Endodermal cell (in vitro differentiated cells): ENCODE data around the gene NNMT. TPM values are rescaled to one million over a fixed set of nuclear protein-coding genes. Genes with fewer than 3 reads are reported as not detected.

Source experiments
- DNase-seq: peaks from one replicate; pipeline ENCODE4 v3.0.0-alpha.2; 2017
- H3K27ac ChIP-seq: 2 replicates; pipeline ENCODE4 v1.5.1; 2013; ENCODE audit warnings: mild to moderate bottlenecking, low read depth, low read length, moderate library complexity
- H3K27me3 ChIP-seq: 2 replicates; pipeline ENCODE4 v1.6.1; 2013; ENCODE audit warnings: mild to moderate bottlenecking, low read length, moderate library complexity; ENCODE audit not compliant: insufficient read depth, control insufficient read depth, poor library complexity, severe bottlenecking
- H3K36me3 ChIP-seq: 2 replicates; pipeline ENCODE4 v1.7.0; 2013; ENCODE audit warnings: mild to moderate bottlenecking, low read length, moderate library complexity; ENCODE audit not compliant: control insufficient read depth, insufficient read depth
- H3K4me1 ChIP-seq: one replicate; pipeline ENCODE4 v1.7.0; 2013; ENCODE audit warnings: low read length; ENCODE audit not compliant: control insufficient read depth, insufficient read depth
- H3K4me3 ChIP-seq: 2 replicates; pipeline ENCODE4 v1.5.1; 2013; ENCODE audit warnings: mild to moderate bottlenecking, low read length, moderate library complexity
- H3K9ac ChIP-seq: 2 replicates; pipeline ENCODE4 v1.6.1; 2013; ENCODE audit warnings: mild to moderate bottlenecking, low read length, moderate library complexity; ENCODE audit not compliant: poor library complexity, severe bottlenecking; ENCODE audit errors: extremely low read depth
- H3K9me3 ChIP-seq: 2 replicates; pipeline ENCODE4 v1.6.1; 2013; ENCODE audit warnings: mild to moderate bottlenecking, low read length, moderate library complexity; ENCODE audit not compliant: control insufficient read depth
- H3K27ac Mint-ChIP-seq: 2 replicates; pipeline ENCODE4 v1.8.0; 2020; ENCODE audit warnings: mixed read lengths
- H3K27me3 Mint-ChIP-seq: 2 replicates; pipeline ENCODE4 v1.8.0; 2021; ENCODE audit warnings: mild to moderate bottlenecking, mixed read lengths; ENCODE audit not compliant: insufficient read depth
- H3K36me3 Mint-ChIP-seq: 2 replicates; pipeline ENCODE4 v1.8.0; 2020; ENCODE audit warnings: low read depth, mixed read lengths
- H3K4me1 Mint-ChIP-seq: 2 replicates; pipeline ENCODE4 v1.8.0; 2020; ENCODE audit warnings: mixed read lengths
- H3K4me3 Mint-ChIP-seq: 2 replicates; pipeline ENCODE4 v1.8.0; 2020; ENCODE audit warnings: mild to moderate bottlenecking, moderate library complexity, mixed read lengths
- H3K9me3 Mint-ChIP-seq: 2 replicates; pipeline ENCODE4 v1.8.0; 2020; ENCODE audit warnings: mild to moderate bottlenecking, mixed read lengths
- CTCF ChIP-seq: fragments of 200-600 bp; sonication (generic); conservative IDR thresholded peaks from 2 replicates; pipeline ENCODE4 v1.5.0; 2021; ENCODE audit warnings: antibody characterized with exemption, mild to moderate bottlenecking
- WGBS, 2 experiments: methylation state at CpG; one replicate each; pipeline versions ENCODE4 v1.1.5 to v1.1.7; 2013; ENCODE audit warnings: missing lambda C conversion rate in 2 of 2, mixed read lengths in 1 of 2; ENCODE audit not compliant: insufficient coverage in 1 of 2, insufficient read length in 1 of 2; 5-methylcytosine and 5-hydroxymethylcytosine counted together
- total RNA-seq, 2 donors: library from RNA; stranded (reverse); fragmentation: NEBNext Ultra II Directional in 1 of 2; extraction: Animal tissue kit (Norgen Biotek cat#: 25700) in 1 of 2; gene quantifications; 2 replicates in 1 of 2; 3 replicates in 1 of 2; pipeline ENCODE4 v1.2.1, GENCODE V29; 2021

NNMT gene
- total RNA-seq, 2 donors from 2014 or later, result not detected

GRCh38 chr11:114348200-114349191, 52.3 kb downstream of the NNMT start:
- Mint-ChIP-seq H3K4me1 (no peaks in the 10 kb centered on the region), H3K4me3 (no peak overlapping the region), H3K9me3 (peaks cover 10% of the 10 kb centered on the region), H3K36me3 (no peaks in the 10 kb centered on the region), H3K27me3 (no peaks in the 10 kb centered on the region), H3K27ac (no peak overlapping the region)
- H3K9me3 ChIP-seq, result no peaks in the 10 kb centered on the region
- 89 to 93% methylated on average over 10 to 13 of the region's 13 CpGs for WGBS, 2 experiments
- no peaks in the 10 kb centered on the region for H3K27me3 ChIP-seq
- peak; percentile 79 for DNase-seq
- no peak overlapping the region for H3K4me3 ChIP-seq
- TF ChIP-seq CTCF, result peak; percentile 76
- no peak overlapping the region for H3K27ac ChIP-seq
- H3K4me1 ChIP-seq, result no peaks in the 10 kb centered on the region
- no peak overlapping the region for H3K9ac ChIP-seq
- H3K36me3 ChIP-seq, result no peaks in the 10 kb centered on the region

DNA sequence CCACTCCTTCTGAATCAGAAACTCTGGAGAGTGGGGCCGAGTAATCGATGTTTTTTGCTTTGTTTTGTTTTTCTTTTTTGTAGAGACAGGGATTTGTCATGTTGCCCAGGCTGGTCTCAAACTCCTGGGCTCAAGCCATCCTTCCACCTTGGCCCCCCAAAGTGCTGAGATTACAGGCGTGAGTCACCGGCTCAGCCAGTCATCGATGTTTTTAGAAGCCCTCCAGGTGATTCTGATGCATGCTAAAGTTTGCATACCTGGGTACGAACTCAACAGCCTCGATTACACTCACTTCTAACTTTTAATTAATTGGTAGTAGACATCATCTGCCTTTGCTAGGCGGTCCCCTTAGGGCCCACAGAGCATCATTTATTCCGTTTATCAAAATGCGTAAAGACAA, 53.8 kb downstream of the NNMT start:
- 86 to 87% methylated on average over 6 to 10 of the region's 10 CpGs for WGBS, 2 experiments
- H3K9me3 ChIP-seq, result no peaks in the 10 kb centered on the region
- H3K36me3 ChIP-seq, result no peaks in the 10 kb centered on the region
- no peaks in the 10 kb centered on the region for H3K27me3 Mint-ChIP-seq
- H3K27me3 ChIP-seq, result no peaks in the 10 kb centered on the region
- no peak overlapping the region for H3K27ac ChIP-seq
- no peak overlapping the region for H3K4me3 ChIP-seq
- no peak overlapping the region for H3K9ac ChIP-seq
- H3K9me3 Mint-ChIP-seq, result peaks cover 10% of the 10 kb centered on the region
- H3K27ac Mint-ChIP-seq, result no peak overlapping the region
- no peak for TF ChIP-seq CTCF
- H3K4me1 ChIP-seq, result no peaks in the 10 kb centered on the region
- H3K4me1 Mint-ChIP-seq, result no peaks in the 10 kb centered on the region
- DNase-seq, result no peak
- H3K36me3 Mint-ChIP-seq, result no peaks in the 10 kb centered on the region
- no peak overlapping the region for H3K4me3 Mint-ChIP-seq

- H3K4me1 ChIP-seq, result no peaks in the 10 kb centered on the region
- H3K36me3 Mint-ChIP-seq, result no peaks in the 10 kb centered on the region
- H3K36me3 ChIP-seq, result no peaks in the 10 kb centered on the region
- no peak for TF ChIP-seq CTCF
- no peaks in the 10 kb centered on the region for H3K9me3 Mint-ChIP-seq
- H3K27ac Mint-ChIP-seq, result no peak overlapping the region
- H3K9ac ChIP-seq, result no peak overlapping the region
- H3K4me3 ChIP-seq, result no peak overlapping the region
- no peaks in the 10 kb centered on the region for H3K9me3 ChIP-seq
- H3K4me1 Mint-ChIP-seq, result no peaks in the 10 kb centered on the region
- DNase-seq, result no peak
- no peak overlapping the region for H3K4me3 Mint-ChIP-seq
- H3K27me3 ChIP-seq, result no peaks in the 10 kb centered on the region
- no peak overlapping the region for H3K27ac ChIP-seq
- no peaks in the 10 kb centered on the region for H3K27me3 Mint-ChIP-seq
- 96 to 100% methylated on average over 1 to 3 of the region's 3 CpGs for WGBS, 2 experiments
Observed at GRCh38 chr11:114353443-114353842, 57.2 kb downstream of the NNMT start.
